ENCODE measurements around the gene GFY.

DNA sequence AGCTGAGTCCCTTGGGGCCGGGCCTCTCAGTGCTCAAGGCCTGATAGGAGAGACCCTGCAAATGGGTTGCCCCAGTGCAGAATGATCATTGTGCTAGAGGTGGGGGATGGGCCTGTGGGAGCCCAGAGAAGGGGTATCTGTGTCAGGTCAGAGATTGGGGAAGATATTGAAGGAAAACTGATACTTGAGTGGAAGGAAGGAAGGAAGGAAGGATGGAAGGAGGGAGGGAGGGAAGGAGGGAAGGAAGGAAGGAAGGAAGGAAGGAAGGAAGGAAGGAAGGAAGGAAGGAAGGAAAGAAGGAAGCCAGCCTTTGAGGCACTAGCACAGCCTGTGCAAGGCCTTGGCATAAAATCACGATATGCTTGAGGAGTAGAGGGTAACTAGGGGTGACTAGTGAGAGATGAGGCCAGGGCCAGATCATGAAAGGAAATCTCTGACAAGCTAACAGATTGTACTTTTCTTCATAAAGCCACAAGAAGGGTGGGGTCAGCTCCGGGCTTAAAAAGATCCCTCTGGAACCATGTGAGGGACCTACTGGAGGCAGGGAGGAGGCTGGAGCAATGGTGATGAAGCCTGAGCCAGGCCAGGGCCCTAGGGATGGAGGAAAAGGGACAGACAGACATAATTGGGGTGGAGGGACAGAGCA is 13.4 kb upstream of the GFY start:
- TF ChIP-seq, protein P1, sequence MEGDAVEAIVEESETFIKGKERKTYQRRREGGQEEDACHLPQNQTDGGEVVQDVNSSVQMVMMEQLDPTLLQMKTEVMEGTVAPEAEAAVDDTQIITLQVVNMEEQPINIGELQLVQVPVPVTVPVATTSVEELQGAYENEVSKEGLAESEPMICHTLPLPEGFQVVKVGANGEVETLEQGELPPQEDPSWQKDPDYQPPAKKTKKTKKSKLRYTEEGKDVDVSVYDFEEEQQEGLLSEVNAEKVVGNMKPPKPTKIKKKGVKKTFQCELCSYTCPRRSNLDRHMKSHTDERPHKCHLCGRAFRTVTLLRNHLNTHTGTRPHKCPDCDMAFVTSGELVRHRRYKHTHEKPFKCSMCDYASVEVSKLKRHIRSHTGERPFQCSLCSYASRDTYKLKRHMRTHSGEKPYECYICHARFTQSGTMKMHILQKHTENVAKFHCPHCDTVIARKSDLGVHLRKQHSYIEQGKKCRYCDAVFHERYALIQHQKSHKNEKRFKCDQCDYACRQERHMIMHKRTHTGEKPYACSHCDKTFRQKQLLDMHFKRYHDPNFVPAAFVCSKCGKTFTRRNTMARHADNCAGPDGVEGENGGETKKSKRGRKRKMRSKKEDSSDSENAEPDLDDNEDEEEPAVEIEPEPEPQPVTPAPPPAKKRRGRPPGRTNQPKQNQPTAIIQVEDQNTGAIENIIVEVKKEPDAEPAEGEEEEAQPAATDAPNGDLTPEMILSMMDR (IDR thresholded peaks at IDR 0.05): no peak
- TF ChIP-seq POLR2A (IDR thresholded peaks at IDR 0.05): no peak
